Activated CD4-positive, alpha-beta T cell treated with anti-CD3 and anti-CD28 coated beads, Interleukin-2, Interleukin-4, amounts not matched to agents 100 ng/mL and 50 ng/mL, durations not matched to agents 16 hours and 8 hours (primary cell): Measurements from ENCODE around the gene SORBS2.

Experiments used
- DNase-seq: peaks from one replicate; pipeline ENCODE4 v3.0.0-alpha.2; 2020; ENCODE audit warnings: low spot score

SORBS2 gene

DNA sequence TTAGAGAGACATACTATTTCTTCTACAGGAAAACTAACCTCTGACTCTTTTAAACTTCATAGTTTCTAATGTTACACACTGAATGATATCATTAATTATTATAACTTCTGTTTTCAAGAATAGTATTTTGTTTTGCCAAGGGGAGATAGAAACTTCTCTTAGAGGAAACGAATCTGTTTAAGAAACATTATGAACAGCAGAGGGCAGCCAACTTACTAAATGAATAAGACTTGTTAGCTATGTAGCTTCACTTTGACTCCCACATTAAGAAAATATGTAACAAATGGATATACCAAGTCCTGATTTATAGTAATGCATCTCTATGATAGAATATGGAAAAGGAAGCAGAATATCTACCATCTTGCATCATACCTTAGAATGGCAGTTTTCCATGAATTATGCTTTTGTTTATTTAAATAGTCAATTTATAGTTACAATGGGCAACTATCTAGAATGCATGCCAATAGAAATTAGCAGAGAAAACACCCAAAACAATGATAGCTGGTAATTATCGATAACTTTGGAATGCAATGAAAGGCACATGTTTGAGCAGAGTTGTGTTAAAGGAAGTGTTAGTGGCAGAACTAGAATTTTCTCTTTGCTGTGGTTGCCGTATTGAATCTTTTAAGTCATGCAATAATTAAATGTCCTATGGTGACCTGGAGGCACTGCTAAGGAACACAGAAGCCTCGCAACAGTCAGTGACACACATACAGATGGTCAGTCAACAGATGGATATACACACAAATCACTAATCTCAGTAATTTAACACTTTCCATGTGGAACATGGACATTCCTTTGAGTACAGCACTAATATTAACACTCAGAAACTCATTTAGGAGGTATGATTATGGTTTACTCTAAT is 171.0 kb downstream of the SORBS2 start:
- peak; percentile 23 for DNase-seq

DNA sequence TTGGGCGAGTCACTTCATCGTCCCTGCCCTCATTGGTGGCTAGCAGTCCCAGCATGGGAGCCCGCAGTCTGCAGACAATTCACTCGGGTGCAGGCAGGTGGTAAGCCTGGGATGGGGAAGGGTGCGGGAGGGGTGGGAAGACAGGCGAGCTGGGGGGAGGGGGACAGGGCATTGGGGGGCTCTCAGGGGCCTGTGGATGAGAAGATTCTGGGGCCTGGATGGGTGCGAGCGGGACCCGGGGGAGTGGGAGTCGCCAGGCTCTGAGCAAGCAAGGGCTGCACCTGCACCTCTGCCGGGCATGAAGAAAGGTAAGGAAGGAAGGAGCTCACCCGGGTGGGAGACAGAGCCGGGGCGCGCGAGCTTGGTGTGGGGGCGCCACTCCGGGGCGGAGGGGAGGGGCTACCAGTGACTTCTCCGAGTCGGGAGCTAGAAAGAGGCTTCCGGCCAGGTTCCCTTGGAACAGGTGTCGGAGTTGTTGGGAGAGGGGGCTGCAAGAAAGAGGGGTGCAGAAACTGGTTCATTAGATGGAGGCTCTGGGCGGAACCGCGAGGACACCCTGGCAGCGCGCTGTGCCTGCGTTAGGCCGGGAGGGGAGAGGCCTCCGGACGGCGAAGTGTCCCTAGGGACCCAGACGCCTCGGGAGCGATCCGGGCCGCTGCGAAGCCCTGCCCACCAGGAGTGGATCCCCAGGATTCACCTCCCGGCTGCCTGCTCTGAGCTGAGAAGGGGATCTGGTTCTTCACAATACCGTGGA is 173.3 kb downstream of the SORBS2 start:
- no peak for DNase-seq

DNA sequence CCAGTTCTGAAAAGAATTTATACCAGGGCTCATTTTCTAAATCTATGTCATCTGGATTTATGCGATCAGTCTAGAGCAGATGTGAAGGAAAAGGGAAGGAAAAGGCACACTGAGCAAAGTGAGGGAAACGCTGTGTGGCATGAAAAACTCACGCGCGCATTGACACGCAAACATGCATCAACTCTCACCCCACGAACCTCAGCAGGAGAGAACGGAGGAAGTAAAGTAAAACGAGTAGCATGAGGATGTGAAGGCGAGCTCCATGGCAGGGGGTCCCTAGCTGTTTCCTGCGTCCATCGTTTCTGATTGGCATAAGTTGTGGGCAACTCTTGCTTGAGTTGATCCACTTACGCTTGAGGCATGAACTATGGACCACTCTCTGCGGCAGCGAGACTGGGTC is 173.9 kb downstream of the SORBS2 start:
- DNase-seq = no peak

DNA sequence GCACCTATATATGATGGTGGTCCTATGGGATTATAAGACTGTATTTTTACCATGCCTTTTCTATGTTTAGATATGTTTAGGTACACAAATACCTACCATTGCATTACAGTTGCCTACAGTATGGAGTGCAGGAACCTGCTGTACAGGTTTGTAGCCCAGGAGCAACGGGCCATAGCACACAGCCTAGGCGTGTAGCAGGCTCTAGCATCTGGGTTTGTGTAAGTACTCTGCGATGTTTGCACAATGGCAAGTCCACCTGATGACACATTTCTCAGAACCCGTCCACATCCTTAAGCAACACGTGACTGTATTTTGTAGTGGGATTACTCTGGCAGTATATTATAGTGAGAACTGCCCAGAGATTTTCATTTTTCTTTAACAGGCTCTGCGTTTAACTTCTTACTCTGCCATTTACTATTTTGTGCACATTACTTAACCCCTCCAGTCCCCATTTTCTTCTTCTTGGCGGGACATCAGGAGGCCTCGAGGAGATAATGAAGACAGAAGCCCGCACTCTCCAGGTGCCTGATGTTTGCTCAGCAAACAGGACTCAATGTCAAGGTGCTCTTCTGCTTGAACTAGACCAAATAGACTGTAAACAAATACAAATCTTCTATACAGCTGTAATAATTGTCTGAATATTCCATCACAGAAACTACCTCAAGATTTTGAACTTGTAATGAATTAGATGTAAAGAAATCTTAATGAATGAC is 174.7 kb downstream of the SORBS2 start:
- DNase-seq = no peak

DNA sequence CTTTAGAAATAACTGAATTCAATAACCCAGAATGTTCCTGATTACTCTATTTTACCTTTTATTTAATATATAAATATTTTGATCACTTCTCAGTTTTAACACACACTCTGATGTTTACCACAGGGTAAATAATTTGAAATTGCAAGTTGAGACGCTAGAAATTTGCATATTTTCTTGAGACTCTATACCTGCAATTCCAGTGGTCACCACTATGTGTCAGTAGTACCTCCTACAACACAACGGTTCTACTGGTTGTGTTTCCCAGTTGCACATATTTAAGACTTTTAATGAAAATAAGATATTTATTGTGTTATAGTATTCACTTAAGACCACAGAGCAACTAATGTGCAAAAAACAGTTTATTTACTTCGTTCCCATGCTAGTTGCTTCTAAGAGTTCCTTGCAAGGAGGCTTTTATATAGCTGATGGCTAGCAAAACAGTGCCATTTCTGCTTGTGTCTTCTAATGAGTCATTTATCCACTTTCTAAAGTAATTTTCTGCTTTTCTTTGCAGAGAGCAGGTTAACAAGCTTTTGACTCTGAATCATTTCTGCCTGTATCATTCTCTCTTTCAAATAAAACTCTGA is 177.8 kb downstream of the SORBS2 start:
- DNase-seq = peak; percentile 17

DNA sequence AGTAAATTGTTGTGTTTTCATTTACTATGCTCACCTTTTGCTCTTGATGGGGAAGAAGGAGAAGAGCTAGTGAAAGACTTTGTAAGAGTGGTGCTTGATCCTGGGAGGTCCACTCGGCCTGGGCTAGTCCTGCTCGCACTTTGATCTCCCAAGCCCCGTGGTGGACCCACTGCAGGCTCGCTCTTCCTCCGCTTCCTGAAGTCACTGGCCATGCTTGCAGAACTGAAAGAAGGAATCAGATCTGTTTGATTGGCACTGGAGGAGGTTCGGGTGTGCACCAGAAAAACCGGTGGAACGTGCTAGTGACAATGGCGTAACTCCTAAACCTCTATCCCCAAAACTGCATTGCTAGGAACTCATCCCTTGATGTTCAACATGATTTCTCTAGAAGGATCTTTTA is 185.2 kb downstream of the SORBS2 start:
- no peak for DNase-seq

DNA sequence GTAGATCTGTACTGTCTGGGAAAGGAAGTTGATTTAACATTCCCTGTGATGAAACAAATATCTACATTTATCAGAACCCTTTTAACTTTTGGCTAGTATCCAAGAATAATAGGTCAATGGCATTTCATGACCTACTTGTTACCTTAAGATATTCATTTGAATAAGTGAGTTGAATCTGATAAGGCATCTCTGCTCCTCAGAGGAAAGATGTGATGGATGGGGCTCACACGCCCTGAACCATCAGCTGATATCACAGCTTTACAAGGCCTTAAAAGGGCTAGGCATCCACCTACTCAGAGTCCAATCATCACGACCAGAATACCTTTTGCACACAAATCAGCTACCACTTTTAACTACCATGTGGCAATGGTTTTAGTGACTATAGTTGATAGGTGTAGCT is 186.5 kb downstream of the SORBS2 start:
- no peak for DNase-seq

DNA sequence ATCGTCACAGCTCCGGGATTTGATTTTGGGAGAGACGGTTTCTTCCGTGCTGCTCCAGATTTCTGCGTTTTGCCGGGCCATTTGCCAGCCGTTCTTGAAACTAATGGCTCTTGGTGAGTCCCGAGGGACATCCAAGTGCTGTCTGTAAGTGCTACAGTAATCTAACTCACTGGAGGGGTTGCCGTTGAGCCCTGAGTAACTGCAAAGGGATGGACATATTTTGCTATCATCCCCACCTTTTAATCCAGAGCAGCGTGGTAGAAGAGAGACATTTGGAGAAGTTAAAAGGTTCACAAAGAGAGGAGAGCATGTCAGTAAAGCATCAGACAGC is 187.8 kb downstream of the SORBS2 start:
- DNase-seq = no peak

DNA sequence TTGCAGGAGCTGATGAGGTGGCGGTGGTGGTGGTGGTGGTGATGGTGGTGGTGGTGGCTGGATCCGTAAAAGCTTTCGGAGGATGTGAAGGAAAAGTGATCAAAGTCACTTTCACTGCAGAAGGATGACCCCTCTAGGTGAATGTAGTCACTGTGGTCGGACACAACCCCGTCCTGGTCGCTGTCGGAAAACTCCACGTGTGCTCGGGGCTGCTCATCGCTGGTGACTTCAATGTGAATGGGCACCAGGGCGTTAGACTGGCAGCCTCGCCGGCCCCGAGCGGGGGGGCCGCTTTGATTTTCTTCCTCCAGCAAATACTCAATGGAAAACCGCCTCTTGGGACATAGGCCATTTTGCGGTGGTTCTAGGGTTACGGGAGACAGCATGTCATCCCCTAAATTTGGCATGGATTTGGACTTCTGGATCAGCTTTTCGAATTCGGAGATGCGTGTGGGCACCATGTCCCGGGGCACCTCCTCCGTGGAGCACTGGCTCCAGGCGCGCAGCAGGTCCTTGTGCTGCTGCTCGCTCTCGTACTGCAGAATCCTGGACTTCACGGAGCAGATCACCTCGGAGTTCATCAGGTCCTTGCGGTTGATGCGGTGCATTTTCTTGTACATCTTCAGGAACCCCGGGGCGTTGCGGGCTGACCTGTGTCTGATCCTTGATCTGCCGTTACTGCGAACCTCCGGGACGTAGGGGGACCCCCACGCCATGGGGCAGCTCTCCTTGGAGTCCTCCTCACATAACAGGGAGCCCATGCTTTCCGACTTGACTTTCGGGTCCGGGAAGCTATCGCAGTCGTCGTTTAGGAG is 188.3 kb downstream of the SORBS2 start:
- no peak for DNase-seq

DNA sequence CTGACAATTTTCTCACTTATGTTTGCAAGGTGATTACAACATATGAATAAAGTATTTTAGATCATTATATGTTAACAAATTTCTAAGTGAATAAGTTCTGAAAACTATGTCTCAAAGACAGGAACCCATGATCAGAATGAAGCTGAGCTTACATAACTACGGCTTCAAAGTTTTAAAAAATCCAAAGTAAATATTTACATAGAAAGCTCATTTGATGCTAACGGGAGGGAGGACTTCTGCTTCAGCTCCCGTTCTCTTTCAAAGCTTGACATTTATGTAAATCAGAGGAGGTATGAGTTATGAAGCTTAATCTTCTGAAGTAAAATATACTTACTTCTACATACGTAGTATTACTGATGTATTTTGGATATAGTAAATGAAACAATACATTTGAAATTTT is 203.8 kb downstream of the SORBS2 start:
- DNase-seq = no peak

DNA sequence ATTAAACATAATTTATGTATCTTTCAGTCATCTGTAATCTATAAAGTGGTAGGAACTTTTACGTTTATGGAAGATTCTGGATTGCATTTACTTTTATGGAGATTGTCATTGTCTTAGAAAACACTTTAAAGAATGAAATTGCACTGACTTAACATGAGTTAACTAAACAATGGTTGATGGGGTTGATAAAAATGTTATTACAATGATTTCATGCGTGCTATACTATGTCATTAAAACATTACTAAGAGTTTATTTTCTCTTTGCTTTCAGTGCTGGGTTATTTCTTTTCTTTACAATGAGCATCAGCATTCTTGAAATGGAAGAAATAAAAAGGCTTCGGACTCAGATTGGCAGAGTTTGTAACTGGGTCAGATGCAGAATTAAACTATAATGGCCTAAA is 209.6 kb downstream of the SORBS2 start:
- DNase-seq = no peak

DNA sequence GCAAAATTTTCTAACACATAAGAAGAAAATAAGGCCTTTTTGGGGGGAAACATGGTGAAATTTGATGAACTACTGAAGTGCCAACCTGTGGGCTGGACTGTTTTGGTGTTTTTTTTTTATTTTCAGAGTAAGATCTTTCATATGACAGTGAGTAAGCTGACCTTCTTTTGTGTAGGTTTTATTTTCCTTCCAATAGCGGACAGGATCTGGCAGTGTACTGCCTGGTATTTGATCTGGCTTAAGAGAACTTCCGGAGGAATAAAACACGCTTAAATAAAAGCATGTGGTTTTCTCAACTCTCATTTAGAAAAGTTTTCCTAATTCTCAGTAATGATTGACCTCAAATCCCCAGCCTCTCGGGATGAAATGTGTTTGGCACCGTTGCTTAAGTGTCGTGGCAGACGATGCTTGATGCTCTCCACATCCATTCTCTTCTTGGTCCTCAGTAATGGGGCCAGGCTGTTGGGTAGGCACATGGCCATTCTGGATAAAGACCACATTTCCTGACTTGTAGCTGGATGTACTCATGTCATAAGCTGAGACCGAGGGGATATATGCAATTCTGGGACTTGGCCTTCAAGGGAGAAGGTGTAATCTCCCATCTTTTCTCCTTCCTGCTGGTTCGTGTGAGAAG is 211.1 kb downstream of the SORBS2 start:
- DNase-seq = no peak

DNA sequence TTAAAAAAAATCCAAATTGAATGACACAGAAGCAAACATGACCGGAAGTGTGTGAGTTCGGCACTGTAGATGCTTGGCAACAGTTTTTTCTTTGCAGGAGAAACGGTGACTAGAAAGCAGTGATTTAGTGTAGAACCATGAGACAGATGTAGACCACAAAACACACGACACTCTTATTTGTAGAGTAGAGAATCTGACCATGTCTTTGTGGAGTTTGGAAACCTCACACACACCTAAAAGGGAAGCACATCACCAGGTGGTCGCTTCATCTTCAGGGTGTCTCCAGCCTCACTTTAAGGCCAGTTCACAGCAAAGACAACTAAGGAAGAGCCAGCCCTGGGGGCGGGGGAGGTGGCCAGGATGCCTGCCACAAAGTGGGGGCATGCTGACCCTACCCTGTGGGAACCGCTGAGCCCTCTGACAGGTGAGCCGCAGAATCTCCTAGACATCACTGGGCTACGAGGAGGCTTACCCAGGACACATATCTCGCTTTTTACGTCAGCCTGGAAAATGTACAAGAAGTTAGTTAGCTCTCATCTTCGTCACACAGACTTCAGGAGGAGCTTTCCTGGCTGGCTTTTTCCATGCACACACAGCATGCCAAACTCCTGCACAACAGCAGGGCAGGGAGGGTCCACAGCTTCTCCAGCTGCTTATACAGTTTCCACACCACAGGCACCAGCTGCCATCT is 212.3 kb downstream of the SORBS2 start:
- DNase-seq = no peak

DNA sequence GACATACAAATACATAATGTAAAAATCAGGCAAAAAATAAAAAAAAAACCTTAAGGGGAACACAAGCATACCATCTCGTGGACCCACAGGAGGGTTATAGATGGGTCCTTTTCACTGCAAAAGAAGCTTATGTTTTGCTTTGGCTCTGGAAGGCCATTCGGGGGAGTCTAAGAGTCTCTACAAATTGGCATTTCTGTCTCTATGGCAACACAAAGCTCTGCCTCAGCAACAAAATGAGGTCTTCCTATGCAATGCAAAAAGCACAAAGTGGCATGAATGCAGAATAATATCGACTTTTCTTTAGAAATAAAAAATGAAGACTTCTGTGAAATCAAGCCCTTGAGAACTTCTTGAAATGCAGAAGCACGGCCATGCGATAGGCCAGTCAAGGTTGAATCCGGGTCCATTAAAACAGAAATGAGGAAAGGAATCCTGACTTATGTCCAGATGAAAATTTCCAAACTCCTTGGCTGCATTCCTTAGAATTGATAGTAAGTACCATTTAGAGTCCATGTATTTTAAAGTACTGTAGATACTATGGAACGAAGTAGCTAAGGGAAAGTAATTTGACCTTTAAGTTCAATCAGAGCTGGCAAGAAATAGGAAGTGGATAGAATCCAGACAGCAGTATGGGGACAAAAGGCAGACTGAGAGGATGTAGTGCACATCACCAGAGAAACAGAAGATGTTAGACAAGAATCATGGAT is 213.0 kb downstream of the SORBS2 start:
- no peak for DNase-seq

DNA sequence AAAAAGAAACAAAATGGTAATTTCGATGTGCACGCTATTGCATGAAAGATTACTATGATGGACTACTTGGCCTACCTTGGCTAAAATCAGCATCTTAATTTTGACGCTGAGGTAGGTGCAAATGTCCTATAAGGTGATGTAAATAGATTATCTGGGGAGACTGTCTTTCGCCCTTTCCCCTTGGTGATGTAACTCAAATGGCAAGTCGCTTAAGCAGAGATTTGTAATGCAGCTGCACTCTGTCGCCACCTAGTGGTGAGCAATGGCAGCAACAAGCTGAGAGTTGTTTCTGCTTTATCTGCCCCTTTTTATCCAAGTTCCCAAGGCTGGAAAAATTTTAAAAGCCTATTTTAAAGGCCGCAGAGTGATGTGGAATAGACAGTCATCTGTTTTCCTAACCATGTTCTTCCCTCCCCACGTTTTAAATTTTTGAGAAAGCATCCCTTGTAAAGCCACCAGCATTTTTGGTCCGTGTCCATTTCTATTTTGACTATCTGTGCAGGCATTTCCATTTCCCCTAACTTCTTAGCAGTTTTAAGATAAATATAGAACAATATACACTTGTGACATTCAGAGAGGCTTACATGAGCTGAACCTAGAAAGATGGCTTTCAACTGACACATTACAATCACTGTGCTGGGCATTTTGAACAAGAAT is 214.3 kb downstream of the SORBS2 start:
- DNase-seq = peak; percentile 65

DNA sequence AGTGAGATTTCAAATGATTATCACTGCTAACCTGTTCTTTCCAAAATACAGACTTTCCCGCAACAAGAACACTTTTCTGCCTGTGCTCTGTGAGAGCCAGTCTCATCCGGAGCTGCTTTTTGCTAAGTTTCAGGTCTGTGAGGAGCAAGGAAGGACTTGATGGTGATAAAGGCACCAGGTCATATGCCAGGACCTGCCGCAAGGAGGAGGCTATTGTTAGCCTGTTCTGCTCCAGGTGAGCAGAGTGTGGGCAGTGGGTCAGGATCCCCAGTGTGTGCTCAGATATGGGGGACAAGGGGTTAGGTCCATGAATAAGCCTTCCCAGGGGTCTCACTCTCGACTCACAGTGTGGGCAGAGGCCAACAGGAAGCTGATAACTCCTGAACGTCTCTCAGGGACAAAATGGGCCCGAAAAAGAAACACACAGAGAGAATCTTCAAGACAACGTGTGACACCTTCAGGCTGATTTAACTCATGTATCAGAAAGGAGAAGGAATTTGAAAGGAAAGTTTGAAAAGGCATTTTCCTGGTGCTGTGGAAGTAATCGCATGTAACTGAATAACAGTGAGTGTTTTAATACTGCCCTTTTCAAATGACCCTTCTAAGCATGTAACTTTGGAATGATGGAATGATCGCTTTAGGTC is 219.0 kb downstream of the SORBS2 start:
- no peak for DNase-seq

DNA sequence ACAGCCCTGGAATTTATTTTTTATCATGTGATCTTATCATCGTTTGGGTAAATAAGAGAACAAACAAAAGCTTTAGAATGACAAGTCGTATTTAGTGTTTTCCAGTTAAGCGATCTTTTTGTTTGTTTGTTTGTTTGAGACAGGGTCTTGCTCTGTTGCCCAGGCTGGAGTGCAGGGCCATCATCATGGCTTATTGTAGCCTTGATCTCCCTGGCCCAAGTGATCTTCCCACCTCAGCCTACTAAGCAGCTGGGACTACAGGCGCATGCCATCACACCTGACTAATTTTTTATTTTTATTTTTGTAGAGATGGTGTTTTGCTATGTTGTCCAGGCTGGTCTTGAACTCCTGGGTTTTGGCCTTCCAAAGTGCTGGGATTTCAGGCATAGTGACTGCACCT is 219.6 kb downstream of the SORBS2 start:
- DNase-seq = no peak

DNA sequence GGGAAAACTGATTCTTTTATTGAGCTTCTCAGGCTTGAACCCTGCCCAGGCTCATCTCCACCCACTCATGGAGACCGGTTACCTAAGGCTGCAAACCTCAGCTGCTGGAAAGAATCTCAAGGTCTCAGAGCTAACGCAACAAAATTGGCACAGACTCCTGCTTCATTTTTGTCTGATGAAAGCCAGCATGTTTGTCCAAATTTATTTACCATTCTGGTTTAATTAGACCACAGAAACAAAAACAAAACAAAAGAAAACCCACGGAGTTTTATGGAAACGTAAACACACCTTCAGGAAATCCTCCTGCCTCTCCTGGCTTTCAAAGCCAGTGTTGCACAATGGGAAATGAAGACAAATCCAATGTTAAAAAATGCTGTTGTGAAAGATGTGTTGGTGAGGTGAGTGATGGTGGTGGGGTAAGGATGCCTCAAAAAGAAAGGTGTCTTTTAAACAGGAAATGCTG is 220.3 kb downstream of the SORBS2 start:
- DNase-seq = no peak

DNA sequence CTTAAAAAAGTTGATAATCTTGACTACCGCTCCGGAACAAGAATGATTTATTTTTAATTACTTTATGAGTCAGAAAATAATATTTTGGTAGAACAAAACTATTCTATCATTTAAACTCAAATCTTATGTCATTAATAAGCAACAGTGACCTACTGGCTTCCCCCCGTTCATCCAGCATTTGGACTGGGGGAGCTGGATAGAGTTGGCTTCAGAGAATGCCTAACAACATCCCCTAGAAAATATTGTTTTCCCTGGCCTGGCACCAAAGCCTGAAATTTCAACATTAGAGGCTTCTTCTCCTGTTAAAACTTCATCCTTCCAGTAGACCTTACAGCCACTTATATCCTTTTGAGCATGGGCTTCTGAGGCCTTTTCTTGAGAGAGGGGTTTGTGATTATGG is 221.0 kb downstream of the SORBS2 start:
- DNase-seq = no peak
